Esophagus (tissue), 2 donors: ENCODE measurements around the gene ITPR1. TPM values are rescaled to one million over a fixed set of nuclear protein-coding genes. Genes with fewer than 3 reads are reported as not detected.
A peak's percentile ranks its signal among the peaks of the same experiment; 100 is the strongest.

Source experiments
- H3K27ac ChIP-seq, 2 donors: one replicate each; pipeline ENCODE4 v1.5.1; 2013; ENCODE audit warnings: low read depth in 2 of 2, mild to moderate bottlenecking in 2 of 2, inconsistent platforms in 1 of 2, low read length in 1 of 2, moderate library complexity in 1 of 2
- H3K27me3 ChIP-seq, 2 donors: one replicate each; pipeline ENCODE4 v1.6.1; 2013; ENCODE audit warnings: low read length in 2 of 2, control low read depth in 1 of 2, mild to moderate bottlenecking in 1 of 2; ENCODE audit not compliant: insufficient read depth in 2 of 2, control insufficient read depth in 1 of 2
- H3K36me3 ChIP-seq, 2 donors: one replicate each; pipeline ENCODE4 v1.6.1; 2013; ENCODE audit warnings: low read length in 1 of 2; ENCODE audit not compliant: control insufficient read depth in 2 of 2, insufficient read depth in 2 of 2
- H3K4me1 ChIP-seq, 2 donors: one replicate each; pipeline ENCODE4 v1.6.1; 2013; ENCODE audit warnings: low read length in 1 of 2; ENCODE audit not compliant: control insufficient read depth in 2 of 2, insufficient read depth in 2 of 2
- H3K4me3 ChIP-seq, 2 donors: one replicate each; pipeline ENCODE4 v1.5.1; 2013; ENCODE audit warnings: low read length in 2 of 2, mild to moderate bottlenecking in 2 of 2, low read depth in 1 of 2, moderate library complexity in 1 of 2
- H3K9me3 ChIP-seq, 2 donors: one replicate each; pipeline ENCODE4 v1.6.1; 2013; ENCODE audit warnings: mild to moderate bottlenecking in 2 of 2, low read depth in 1 of 2, low read length in 1 of 2, moderate library complexity in 1 of 2; ENCODE audit not compliant: control insufficient read depth in 2 of 2, insufficient read depth in 1 of 2
- WGBS, 2 donors: extraction: QIAGEN DNeasy Blood & Tissue Kit; methylation state at CpG; one replicate each; pipeline ENCODE4 v1.1.7; 2013; 5-methylcytosine and 5-hydroxymethylcytosine counted together
- polyA plus RNA-seq, 2 donors: library from polyadenylated mRNA; stranded (reverse); fragments of 200-250 nt; gene quantifications; one replicate each; pipeline ENCODE4 v1.2.3, GENCODE V29; 2013
- donor health status: healthy with polysubstance abuse.
- donor health status: Bipolar disorder and iron deficiency.

ITPR1 gene
- polyA plus RNA-seq, 2 donors: 7.5 to 16.3 TPM

DNA sequence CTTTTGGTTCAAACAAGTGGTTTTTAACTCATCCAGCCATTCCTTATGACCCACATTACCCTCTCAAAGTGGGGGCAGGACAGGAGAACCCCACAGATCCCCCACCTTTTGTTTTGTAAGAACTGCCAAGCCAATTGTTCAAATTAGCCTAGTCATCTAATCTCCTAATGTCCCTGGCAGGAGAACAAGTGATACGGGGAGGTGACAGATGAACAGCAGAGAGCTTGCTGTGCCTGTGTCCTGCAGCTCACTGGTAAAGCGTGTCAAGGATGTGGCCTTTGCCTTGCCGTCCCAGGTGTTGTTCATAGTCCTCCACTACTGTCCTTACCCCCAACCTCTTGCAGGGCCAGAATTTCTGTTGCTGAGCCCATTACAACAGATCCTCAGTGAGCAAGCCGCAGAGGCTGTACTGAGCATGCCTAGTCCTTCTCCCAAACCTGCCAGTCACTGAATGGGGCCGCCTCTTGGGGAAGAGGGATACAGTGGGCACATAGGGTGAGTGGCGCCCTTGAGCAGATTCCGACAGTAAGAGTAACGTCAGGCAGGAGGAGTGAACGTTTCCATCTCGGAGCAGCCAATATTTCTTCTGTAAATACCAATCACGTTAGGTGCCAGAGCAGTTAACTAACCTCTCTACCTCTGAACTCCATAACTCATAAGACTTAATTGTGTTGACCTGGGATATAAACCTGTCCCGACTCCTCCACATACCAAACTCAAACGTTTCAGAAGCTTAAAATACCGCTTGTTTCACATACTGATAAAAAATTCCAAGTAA, 87.4 kb downstream of the ITPR1 start:
- H3K4me1 ChIP-seq: peaks cover 2 to 3% of the 10 kb centered on the region in 2 donors
- no peak overlapping the region for H3K27ac ChIP-seq
- no peaks in the 10 kb centered on the region for H3K36me3 ChIP-seq
- no peaks in the 10 kb centered on the region for H3K27me3 ChIP-seq
- H3K4me3 ChIP-seq: no peak overlapping the region
- H3K9me3 ChIP-seq: no peaks in the 10 kb centered on the region
- WGBS, 2 donors: 77 to 83% methylated on average over 14 of the region's 14 CpGs

DNA sequence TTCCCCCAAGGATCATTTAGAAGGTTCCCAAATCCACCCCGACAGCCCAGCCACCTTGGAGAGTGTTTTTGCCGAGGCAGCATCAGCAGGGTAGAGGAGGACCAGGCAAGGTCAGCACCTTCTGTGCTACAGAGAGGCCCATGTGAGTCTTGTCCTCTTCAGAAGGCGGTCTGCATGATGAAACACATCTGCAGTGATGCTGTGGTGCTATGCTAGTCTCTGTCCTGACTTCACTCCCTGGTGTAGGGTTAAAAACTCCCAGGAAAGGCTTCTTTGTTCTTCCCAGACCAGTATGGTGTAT, 87.9 kb downstream of the ITPR1 start:
- H3K4me3 ChIP-seq: no peak overlapping the region
- H3K4me1 ChIP-seq: peaks cover 2 to 3% of the 10 kb centered on the region in 2 donors
- H3K27ac ChIP-seq: no peak overlapping the region
- no peaks in the 10 kb centered on the region for H3K27me3 ChIP-seq
- WGBS, 2 donors: 78 to 83% methylated on average over 3 of the region's 3 CpGs
- no peaks in the 10 kb centered on the region for H3K9me3 ChIP-seq
- no peaks in the 10 kb centered on the region for H3K36me3 ChIP-seq

DNA sequence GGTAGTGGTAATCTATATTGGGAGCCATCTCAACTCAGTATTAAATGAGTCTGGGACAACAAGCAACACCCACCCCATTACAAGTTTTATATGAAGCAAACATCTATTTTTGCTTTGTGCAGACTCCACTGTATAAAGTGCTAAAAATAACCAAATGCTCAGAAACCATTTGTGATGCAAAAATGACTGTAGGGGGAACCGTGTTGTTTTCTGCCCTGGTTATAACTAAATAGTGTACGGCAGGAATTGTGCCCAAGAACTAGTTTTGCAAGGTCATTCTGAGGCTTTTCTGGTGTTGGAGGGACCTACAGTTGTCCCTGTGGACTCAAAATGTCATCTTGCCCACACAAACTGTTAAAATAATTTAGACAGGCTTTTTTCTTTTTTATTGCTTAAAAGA, 88.3 kb downstream of the ITPR1 start:
- no peaks in the 10 kb centered on the region for H3K36me3 ChIP-seq
- H3K27ac ChIP-seq: no peak overlapping the region
- H3K27me3 ChIP-seq: no peaks in the 10 kb centered on the region
- peaks cover 0 to 3% of the 10 kb centered on the region in 2 donors for H3K4me1 ChIP-seq
- H3K9me3 ChIP-seq: no peaks in the 10 kb centered on the region
- H3K4me3 ChIP-seq: no peak overlapping the region
- WGBS, 2 donors: 27 to 29% methylated on average over 2 of the region's 2 CpGs

DNA sequence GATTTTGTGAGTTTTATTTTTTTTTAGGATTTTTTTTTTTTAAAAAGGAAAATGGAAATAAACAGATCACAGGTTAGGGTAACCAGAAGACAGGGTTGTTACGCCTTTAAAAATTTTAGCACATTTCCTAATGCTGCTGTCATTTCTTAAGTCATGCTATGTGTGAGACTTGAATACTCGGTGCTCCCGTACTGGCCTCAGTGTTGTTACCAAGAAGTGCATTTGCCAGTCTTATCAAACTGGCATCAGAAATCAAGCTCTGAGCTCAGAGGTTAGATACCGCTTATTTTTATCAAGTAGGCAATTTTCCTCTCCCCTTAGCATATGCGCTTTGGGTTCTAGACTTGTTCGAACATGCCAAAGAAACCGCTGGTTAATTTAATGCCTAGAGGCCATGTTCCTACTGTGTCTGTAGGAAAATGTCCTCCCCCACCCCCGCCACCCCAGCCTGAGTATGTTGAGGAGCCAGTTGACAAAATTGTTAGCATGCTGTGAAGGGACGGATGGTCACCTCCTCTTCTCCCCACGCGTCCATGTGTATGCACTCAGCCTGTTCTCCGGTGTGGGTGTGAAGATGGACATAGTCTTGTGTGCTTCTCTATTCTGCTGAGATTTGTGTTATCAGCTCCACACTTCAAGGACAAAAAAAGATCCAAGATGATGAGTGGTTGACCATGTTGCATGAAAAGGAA, 88.9 kb downstream of the ITPR1 start:
- Histone ChIP-seq H3K27me3 (no peaks in the 10 kb centered on the region), H3K36me3 (no peaks in the 10 kb centered on the region), H3K4me1 (peaks cover 0 to 3% of the 10 kb centered on the region in 2 donors), H3K27ac (no peak overlapping the region), H3K9me3 (no peaks in the 10 kb centered on the region), H3K4me3 (no peak overlapping the region)
- WGBS, 2 donors: 69 to 77% methylated on average over 12 of the region's 12 CpGs

DNA sequence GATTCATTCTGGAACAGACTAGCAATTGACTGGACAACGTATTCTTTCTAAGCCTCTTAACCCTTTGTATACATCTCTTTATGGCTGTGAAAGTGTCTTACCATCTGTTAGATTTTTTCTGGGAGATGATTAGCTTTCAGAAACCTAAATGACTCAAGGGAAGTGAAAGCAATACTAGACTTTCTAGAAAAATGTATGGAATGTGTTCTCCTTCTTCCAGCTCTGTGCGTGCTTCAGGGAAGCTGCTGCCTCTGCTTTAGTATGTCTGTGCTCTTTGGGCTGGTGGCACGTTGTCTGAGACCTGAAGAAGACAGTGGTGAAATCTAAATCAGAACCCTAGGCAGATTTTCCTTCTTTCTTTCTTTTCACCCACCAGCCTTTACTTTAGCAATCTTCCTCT, 89.5 kb downstream of the ITPR1 start:
- no peaks in the 10 kb centered on the region for H3K27me3 ChIP-seq
- no peak overlapping the region for H3K4me3 ChIP-seq
- no peaks in the 10 kb centered on the region for H3K36me3 ChIP-seq
- peak overlapping the region in 1 of 2 donors; percentile 27 for H3K27ac ChIP-seq
- 51 to 58% methylated on average over 3 of the region's 3 CpGs for WGBS, 2 donors
- H3K9me3 ChIP-seq: no peaks in the 10 kb centered on the region
- H3K4me1 ChIP-seq: peaks cover 0 to 3% of the 10 kb centered on the region in 2 donors

DNA sequence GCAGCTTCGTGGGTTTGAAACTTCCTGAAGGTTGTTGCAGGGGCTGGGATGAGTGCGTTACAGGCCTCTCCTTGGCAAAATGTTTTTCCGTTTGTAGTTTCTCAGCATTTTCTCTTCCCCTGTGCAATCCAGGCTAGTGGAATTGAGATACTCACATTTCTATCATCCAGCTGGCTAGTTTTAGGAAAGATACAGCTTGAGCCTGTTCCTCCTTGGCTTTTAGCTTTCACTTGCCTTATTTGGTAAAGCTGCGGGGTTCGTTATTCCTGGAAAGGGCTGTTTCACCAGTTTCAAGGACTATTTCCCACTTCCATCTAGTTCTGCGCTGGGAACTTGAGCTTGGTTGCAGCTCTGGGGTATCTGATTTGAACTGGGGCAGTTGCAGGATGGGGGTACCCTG, 90.3 kb downstream of the ITPR1 start:
- H3K27me3 ChIP-seq: no peaks in the 10 kb centered on the region
- peak overlapping the region; percentile 40 to 46 for H3K27ac ChIP-seq
- WGBS, 2 donors: 57 to 64% methylated on average over 6 of the region's 6 CpGs
- H3K4me3 ChIP-seq: no peak overlapping the region
- H3K9me3 ChIP-seq: no peaks in the 10 kb centered on the region
- H3K4me1 ChIP-seq: peaks cover 0 to 3% of the 10 kb centered on the region in 2 donors
- H3K36me3 ChIP-seq: no peaks in the 10 kb centered on the region

DNA sequence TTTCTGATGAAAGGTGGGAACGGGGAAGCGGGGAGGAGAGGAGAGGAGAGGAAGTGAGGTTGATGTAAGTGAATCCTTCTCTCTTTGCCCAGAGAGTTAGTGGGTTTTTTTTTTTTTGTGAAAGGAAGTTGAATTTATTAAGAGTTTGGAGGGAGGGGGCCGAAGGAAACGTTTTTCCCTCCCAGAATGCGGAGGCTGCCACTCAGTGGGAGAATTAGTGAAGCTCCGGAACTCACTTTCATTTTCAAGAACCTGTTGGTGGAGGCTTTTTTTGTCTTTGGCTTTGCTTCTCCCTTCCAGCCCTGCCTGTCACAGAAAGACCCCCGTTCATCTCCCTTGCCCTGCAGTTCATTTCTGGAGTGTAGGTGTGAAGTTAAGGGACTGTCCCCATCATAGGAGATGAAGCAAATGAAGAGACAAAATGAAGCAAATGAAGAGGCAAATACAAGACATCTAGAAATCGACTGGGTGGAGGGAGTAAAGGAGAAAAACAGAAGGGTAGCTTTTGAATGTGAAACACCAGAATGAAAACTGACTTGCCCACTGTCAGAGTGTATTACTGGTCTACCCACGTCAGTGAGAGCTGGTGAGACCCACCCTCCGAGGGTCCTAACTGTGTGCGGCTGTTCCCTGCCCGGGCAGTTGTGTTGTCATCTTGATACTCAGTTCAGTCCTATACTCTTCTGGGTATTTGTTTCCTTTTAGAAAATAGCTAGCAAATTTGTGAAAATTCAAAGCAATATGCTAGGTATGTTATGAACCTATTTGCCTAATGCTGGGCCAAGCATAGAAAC, 91.5 kb downstream of the ITPR1 start:
- H3K27me3 ChIP-seq: no peaks in the 10 kb centered on the region
- peak overlapping the region; percentile 31 to 33 for H3K27ac ChIP-seq
- no peaks in the 10 kb centered on the region for H3K36me3 ChIP-seq
- 33 to 37% methylated on average over 12 of the region's 12 CpGs for WGBS, 2 donors
- peak overlapping the region in 1 of 2 donors; percentile 18 for H3K4me3 ChIP-seq
- H3K4me1 ChIP-seq: peaks cover 0 to 5% of the 10 kb centered on the region in 2 donors
- H3K9me3 ChIP-seq: no peaks in the 10 kb centered on the region

DNA sequence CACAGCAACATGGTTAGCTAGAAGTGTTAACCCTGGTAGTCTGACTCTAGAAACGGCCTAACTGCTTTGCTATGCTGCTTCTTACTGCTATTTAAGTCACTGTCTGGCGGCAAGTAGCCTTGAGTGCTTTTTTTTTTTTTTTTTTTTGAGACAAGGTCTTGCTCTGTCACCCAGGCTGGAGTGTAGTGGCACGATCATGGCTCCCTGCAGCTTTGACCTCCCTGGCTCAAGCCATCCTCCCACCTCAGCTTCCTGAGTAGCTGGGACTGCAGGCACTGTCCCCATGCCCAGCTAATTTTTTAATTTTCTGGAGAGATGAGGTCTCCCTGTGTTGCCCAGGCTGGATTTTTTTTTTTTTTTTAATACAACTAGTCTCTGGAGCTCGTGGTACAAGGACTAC, 93.2 kb downstream of the ITPR1 start:
- H3K27ac ChIP-seq: no peak overlapping the region
- no peaks in the 10 kb centered on the region for H3K27me3 ChIP-seq
- no peaks in the 10 kb centered on the region for H3K9me3 ChIP-seq
- H3K4me1 ChIP-seq: peaks cover 0 to 2% of the 10 kb centered on the region in 2 donors
- H3K36me3 ChIP-seq: no peaks in the 10 kb centered on the region
- 68 to 74% methylated on average over 4 of the region's 4 CpGs for WGBS, 2 donors
- no peak overlapping the region for H3K4me3 ChIP-seq

DNA sequence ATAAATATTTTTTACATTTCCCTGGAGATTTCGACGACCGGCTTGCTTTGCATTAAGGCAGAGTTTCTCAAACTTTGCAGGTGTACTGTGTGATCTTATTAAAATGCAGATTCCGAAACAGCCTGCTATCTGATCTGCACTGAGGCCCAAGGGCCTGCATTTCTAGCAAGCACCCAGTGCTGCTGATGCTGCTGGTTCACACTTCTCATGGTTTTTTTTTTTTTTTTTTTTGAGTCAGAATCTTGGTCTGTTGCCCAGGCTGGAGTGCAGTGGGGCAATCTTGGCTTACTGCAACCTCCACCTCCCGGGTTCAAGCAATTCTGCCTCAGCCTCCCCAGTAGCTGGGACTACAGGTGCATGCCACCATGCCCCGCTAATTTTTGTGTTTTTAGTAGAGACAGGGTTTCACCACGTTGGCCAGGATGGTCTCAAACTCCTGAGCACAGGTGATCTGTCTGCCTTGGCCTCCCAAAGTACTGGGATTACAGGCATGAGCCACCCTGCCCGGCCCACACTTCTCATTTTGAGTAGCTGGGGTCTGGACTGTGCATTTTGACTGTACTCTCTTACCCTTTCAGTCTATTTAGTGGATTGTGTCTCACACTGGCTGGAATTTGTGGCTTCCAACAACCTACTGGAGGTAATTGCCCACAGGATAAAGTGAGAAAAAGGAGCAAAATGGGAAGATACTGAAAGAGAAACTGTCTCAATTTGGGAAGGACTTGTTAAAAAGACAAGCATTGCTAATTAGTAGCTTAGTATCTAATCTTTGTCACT, 94.1 kb downstream of the ITPR1 start:
- H3K4me3 ChIP-seq: no peak overlapping the region
- no peaks in the 10 kb centered on the region for H3K9me3 ChIP-seq
- no peak overlapping the region for H3K27ac ChIP-seq
- no peaks in the 10 kb centered on the region for H3K36me3 ChIP-seq
- peaks cover 0 to 2% of the 10 kb centered on the region in 2 donors for H3K4me1 ChIP-seq
- no peaks in the 10 kb centered on the region for H3K27me3 ChIP-seq
- 66 to 67% methylated on average over 8 of the region's 8 CpGs for WGBS, 2 donors
